ENCODE measurements around the gene RNU2-63P.

DNA sequence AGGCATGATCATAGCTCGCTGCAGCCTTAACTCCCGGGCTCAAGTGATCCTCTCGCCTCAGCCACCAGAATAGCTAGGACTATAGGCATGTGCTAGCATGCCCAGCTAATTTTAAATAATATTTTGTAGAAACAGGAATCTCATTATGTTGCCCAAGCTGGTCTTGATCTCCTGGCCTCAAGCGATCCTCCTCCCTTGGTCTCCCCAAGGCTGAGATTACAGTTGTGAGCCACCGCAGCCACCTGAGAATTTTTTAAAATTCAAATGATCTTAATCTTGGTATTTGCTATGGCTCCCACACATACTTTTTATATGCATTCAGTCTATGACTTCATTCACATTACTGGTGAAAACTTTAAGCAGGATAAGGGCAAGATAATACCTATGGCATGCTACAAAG, 26.1 kb upstream of the RNU2-63P start:
- TF ChIP-seq, protein P1, sequence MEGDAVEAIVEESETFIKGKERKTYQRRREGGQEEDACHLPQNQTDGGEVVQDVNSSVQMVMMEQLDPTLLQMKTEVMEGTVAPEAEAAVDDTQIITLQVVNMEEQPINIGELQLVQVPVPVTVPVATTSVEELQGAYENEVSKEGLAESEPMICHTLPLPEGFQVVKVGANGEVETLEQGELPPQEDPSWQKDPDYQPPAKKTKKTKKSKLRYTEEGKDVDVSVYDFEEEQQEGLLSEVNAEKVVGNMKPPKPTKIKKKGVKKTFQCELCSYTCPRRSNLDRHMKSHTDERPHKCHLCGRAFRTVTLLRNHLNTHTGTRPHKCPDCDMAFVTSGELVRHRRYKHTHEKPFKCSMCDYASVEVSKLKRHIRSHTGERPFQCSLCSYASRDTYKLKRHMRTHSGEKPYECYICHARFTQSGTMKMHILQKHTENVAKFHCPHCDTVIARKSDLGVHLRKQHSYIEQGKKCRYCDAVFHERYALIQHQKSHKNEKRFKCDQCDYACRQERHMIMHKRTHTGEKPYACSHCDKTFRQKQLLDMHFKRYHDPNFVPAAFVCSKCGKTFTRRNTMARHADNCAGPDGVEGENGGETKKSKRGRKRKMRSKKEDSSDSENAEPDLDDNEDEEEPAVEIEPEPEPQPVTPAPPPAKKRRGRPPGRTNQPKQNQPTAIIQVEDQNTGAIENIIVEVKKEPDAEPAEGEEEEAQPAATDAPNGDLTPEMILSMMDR (IDR thresholded peaks at IDR 0.05), result no peak
- no peak for TF ChIP-seq POLR2A (IDR thresholded peaks at IDR 0.05)

Data from adrenal gland (tissue), 5 donors.